HCEC 1CT (cell line): ENCODE measurements around the gene HS1BP3.

Experiments
- DNase-seq: peaks from one replicate; pipeline ENCODE4 v3.0.0-alpha.2; 2017

HS1BP3 gene

GRCh38 chr2:20674309-20674965, 23.5 kb upstream of the HS1BP3 start:
- no peak for DNase-seq

- DNase-seq: no peak
Measured at GRCh38 chr2:20673686-20674308, 22.9 kb upstream of the HS1BP3 start.

GRCh38 chr2:20672201-20672951, 21.5 kb upstream of the HS1BP3 start:
- DNase-seq: no peak

GRCh38 chr2:20671736-20672080, 20.8 kb upstream of the HS1BP3 start:
- no peak for DNase-seq

GRCh38 chr2:20671036-20671735, 20.3 kb upstream of the HS1BP3 start:
- no peak for DNase-seq

GRCh38 chr2:20670315-20671035, 19.6 kb upstream of the HS1BP3 start:
- no peak for DNase-seq

GRCh38 chr2:20669562-20670314, 18.8 kb upstream of the HS1BP3 start:
- no peak for DNase-seq

- DNase-seq: no peak
Measured at GRCh38 chr2:20668871-20669475, 18.1 kb upstream of the HS1BP3 start.

GRCh38 chr2:20668451-20668850, 17.6 kb upstream of the HS1BP3 start:
- no peak for DNase-seq

GRCh38 chr2:20667531-20668401, 16.9 kb upstream of the HS1BP3 start:
- no peak for DNase-seq

GRCh38 chr2:20667151-20667530, 16.2 kb upstream of the HS1BP3 start:
- no peak for DNase-seq

- no peak for DNase-seq
Measured at GRCh38 chr2:20666304-20667150, 15.6 kb upstream of the HS1BP3 start, which contains the start of gene GDF7. TSS of gene GDF7 (plus strand) at chr2:20667144. CDS start at chr2:20667240, 96 bp downstream.

GRCh38 chr2:20666005-20666303, 15.1 kb upstream of the HS1BP3 start:
- DNase-seq: no peak

GRCh38 chr2:20665243-20666004, 14.5 kb upstream of the HS1BP3 start:
- DNase-seq: no peak

- DNase-seq: no peak
Measured at GRCh38 chr2:20664431-20665242, 13.7 kb upstream of the HS1BP3 start.

- DNase-seq: no peak
Measured at GRCh38 chr2:20664071-20664390, 13.1 kb upstream of the HS1BP3 start.

- no peak for DNase-seq
Measured at GRCh38 chr2:20663196-20664070, 12.5 kb upstream of the HS1BP3 start.
